AG09309 (cell line): ENCODE results near the gene STX7.

Experiments
- DNase-seq: peaks from one replicate; pipeline ENCODE4 v3.0.0-alpha.2; 2010; ENCODE audit warnings: low read depth
- H3K4me3 ChIP-seq: 2 replicates; pipeline ENCODE4 v1.5.1; 2011; ENCODE audit warnings: mild to moderate bottlenecking, low read depth, low read length, moderate library complexity; ENCODE audit not compliant: control insufficient read depth
- TF ChIP-seq, protein P1 (sequence below): IDR thresholded peaks from 2 replicates; pipeline ENCODE4 v1.5.1; 2011; ENCODE audit warnings: mild to moderate bottlenecking, low read depth, low read length, inconsistent platforms; ENCODE audit not compliant: insufficient read depth, control insufficient read depth; ENCODE audit errors: missing control alignments

The STX7 gene

DNA sequence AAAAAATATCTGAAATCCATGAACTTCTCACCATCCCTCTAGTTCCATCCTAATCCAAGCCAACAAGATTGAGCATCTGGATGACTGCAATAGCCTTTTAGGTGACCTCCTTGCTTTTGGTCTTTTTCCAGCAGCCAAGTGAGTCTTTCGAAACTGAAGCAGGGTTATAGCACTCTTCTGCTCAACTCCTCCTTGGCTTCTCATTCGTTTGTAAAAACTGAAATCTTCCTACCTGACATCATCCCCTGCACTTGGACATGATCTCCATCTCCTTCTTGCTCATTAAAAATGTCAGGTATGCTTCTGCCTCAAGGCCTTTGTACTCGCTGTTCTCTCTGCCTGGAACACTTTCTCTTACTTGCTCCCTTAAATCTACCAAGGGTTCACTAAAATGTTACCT lies 46.0 kb downstream of the STX7 start:
- peak; percentile 51 for DNase-seq
- TF ChIP-seq, protein P1, sequence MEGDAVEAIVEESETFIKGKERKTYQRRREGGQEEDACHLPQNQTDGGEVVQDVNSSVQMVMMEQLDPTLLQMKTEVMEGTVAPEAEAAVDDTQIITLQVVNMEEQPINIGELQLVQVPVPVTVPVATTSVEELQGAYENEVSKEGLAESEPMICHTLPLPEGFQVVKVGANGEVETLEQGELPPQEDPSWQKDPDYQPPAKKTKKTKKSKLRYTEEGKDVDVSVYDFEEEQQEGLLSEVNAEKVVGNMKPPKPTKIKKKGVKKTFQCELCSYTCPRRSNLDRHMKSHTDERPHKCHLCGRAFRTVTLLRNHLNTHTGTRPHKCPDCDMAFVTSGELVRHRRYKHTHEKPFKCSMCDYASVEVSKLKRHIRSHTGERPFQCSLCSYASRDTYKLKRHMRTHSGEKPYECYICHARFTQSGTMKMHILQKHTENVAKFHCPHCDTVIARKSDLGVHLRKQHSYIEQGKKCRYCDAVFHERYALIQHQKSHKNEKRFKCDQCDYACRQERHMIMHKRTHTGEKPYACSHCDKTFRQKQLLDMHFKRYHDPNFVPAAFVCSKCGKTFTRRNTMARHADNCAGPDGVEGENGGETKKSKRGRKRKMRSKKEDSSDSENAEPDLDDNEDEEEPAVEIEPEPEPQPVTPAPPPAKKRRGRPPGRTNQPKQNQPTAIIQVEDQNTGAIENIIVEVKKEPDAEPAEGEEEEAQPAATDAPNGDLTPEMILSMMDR = no peak
- no peak overlapping the region for H3K4me3 ChIP-seq

DNA sequence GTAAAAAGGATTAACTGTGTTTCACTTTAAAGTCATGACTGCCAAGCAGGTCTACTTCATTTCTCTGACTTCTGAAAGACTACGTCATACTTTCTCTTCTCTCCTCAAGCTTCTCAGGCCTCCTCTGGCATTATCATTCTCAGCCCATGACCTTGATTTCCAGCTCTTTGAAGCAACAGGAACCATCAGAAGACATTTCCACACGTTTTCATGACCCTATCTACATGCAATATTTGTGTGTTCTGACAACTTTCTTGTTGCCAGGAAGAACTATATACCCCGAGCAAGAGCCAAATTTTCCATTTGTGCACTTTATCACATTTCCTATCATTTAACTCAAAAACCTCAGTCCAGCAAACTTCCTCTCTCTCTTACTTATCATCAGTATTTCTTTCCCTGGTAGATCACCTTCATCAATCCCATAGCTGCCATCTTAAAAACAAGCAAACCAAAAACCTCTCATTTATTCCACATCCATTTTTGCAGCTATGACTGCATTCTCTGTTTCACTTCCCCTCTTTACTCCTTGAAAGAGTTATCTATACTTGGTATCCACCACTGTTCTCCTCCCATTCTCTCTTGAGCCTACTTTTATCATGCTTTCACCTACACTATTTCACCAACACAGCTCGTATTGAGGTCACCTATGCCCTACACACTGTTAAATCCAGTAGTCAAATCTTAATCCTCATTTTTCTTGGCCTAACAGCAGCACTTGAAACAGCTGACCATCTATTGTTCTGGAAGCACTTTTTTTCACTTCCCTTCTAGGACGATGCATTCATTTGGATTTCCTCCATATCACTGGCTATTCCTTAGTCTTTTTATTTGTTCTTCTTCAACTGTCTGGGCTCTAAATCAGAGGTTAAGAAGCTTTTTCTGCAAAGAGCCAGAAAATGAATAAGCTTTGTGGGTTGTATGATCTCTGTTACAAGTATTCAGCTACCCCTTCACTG lies 47.1 kb downstream of the STX7 start:
- no peak for DNase-seq
- TF ChIP-seq, protein P1 = no peak
- H3K4me3 ChIP-seq = no peak overlapping the region

DNA sequence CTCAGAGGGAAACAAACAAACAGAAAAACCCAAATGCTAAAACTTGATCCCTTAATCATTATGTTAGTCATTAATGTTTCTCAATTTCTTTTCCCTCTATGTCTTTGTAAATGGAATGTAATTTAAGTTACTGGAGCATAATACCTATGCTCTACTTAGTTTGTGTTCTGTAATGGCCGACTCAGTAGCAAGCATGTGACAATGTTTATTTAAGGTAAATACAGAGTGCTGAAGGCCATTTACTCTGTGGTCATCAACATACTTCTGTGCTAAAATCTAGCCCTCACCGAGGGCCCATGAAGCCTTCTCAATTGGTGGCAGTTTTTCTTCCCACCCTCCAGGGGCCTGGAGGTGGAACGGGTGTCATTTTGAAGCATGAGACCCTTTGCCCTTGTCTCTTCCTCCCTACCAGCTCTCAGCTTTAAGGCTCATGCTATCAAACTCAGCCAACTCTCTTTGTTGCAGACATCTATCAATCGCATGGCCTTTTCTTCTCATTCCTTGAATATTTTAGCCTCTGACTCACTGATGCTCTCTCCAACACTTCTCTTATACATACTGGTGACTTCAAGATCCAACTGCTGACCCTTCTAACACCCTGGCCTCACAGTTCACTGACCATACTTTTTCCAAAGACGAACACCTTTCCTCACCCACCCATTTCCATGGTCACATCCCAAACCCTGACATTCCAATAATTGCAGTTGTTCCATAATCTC lies 48.2 kb downstream of the STX7 start:
- TF ChIP-seq, protein P1 = no peak
- H3K4me3 ChIP-seq = no peak overlapping the region
- no peak for DNase-seq

DNA sequence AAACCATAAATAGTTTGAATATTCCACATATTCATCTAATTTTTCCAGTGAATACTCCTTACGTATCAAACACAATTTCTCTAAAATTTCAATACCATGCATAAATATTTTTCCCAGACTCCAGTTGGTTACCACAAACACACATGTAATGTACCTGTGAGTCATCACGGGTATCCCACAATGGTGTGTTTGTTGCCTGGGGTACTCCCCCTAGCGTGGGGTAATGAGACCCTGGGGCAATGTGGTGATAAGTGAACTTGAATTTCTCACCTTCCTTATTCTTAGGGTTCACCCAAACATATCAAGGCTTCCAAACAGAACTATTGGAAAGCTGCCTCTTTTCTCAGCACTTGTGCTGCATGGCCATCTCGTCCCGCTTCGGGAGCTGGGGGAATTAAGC lies 51.0 kb downstream of the STX7 start:
- no peak overlapping the region for H3K4me3 ChIP-seq
- no peak for DNase-seq
- TF ChIP-seq, protein P1 = no peak

DNA sequence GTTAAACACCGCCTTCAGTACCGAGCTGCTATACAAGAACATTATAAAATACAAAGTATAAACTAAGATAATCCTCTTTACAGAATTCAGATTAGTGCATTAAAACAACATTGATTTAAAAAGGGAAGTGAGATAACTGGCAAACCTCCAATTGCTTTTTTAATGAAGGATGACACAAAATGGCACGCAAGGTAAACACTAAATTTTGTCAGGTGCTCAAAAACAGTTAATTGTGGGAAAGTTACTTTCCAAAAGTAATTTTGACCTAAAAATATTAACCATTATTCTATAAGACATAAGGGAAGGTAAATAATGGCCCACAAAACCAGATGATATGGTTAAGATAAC lies 53.3 kb downstream of the STX7 start:
- no peak for DNase-seq
- TF ChIP-seq, protein P1 = no peak
- no peak overlapping the region for H3K4me3 ChIP-seq

DNA sequence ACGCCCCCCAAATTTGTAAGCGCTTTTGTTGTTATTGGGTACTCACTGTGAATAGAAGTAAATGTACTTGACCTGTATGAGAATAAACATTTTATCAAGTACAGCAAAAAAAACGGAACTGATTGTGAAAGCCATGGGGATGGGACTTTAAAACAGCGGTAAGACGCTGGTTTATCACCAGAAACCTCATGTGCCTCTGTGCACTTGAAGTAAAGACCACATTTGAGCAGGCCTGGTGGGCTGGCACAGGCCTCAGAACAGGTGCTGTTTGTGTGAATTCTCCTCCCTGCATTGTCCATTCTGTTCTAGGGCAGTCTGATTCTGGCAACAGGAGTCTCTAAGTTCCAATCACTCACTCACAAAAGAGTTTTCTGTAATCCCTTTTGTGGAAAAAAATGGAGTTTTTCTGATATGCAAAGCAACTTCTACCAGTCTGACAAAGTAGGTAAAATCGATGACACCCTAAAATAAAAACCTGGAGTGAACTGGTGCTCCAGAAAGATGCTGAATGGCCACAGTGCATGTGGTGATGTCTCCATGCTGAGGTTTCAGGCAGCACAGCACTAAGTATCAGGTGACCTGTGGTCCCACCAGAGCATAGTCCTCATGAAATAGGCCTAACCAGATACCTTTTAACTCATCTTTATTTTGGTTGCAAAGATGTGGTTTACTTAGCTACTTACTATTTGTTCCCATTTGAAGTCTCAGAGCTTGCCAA lies 53.9 kb downstream of the STX7 start:
- TF ChIP-seq, protein P1 = no peak
- no peak overlapping the region for H3K4me3 ChIP-seq
- no peak for DNase-seq
